ENCODE measurements around the gene WDR33. TPM values are rescaled to one million over a fixed set of nuclear protein-coding genes. Genes with fewer than 3 reads are reported as not detected.

Gene WDR33
- total and polyA plus RNA-seq, 10 of the 15 experiments (the other 5 are each of a cell fraction or from before 2014, with no cell fraction given): 29.2 to 73.8 (median 45.6) TPM

- SMC1A ChIA-PET (ENCODE audit: uncharacterized antibody, unreplicated experiment): interaction anchor here (0.6 to 3.2 kb wide), 19 partner anchors 8 to 149 kb away, joined by 3 to 17 read pairs (median 4); partner anchors contain the start of gene WDR33
- RAD21 ChIA-PET (ENCODE audit: unreplicated experiment): interaction anchor here (0.8 to 5.7 kb wide), 11 partner anchors 9 to 176 kb away, joined by 3 to 53 read pairs (median 5); partner anchors contain the start of genes IWS1 and WDR33
- FAIRE-seq (peak; percentile 85), ATAC-seq (no peak), DNase-seq (ENCODE audit: low read depth, low spot score) (no peak)
- in situ Hi-C loops (cut with MboI): no loop called here
- Histone ChIP-seq H2AFZ (ENCODE audit: control insufficient read depth, low read depth, low read length) (peak overlapping the region; percentile 28; the same call in 1 of the 2 replicates), H3K4me3 (peak overlapping the region; percentile 71), H3K27ac (ENCODE audit: control insufficient read depth, insufficient read depth) (peak overlapping the region; percentile 99), H3K36me3 (ENCODE audit: control insufficient read depth in 2 of 2, insufficient read depth in 2 of 2, low read length in 1 of 2) (peaks cover 5 to 7% of the 10 kb centered on the region in 2 experiments; a peak in 3 of 4 replicates), H3K79me2 (ENCODE audit: control insufficient read depth, insufficient read depth, low read length) (peaks cover 21% of the 10 kb centered on the region), H3K27me3 (replicated peaks in 1 of 2; ENCODE audit: control insufficient read depth in 2 of 2, insufficient read depth in 2 of 2, low read length in 1 of 2) (no peaks in the 10 kb centered on the region), H4K20me1 (ENCODE audit: control insufficient read depth, insufficient read depth) (no peaks in the 10 kb centered on the region), H3K4me1 (ENCODE audit: control insufficient read depth, insufficient read depth, low read length) (peaks cover 9% of the 10 kb centered on the region), H3K9ac (ENCODE audit: control insufficient read depth, insufficient read depth, low read length) (peak overlapping the region; percentile 96), H3K4me2 (ENCODE audit: control insufficient read depth, insufficient read depth) (peak overlapping the region; percentile 93), H3K9me3 (replicated peaks; ENCODE audit: control insufficient read depth, insufficient read depth, low read length) (no peaks in the 10 kb centered on the region)
- CTCF ChIA-PET: interaction anchor here (0.6 to 2.2 kb wide), 4 partner anchors 16 to 1437 kb away, joined by 3 to 4 read pairs (median 3); no protein-coding TSS in a partner anchor
- 55% methylated on average over 19 of the region's 19 CpGs for WGBS (ENCODE audit: insufficient coverage, insufficient replicate concordance, low lambda C conversion rate, missing lambda C conversion rate)
- POLR2A ChIA-PET: interaction anchor here (0.6 to 2.1 kb wide), 10 partner anchors 12 to 391 kb away, joined by 3 to 9 read pairs (median 3); partner anchors contain the start of gene WDR33
- intact Hi-C loops (cut with micrococcal nuclease; ENCODE audit: unreplicated experiment): loop anchor here (5.0 kb wide), 5 partner anchors 40 to 325 kb away; partner anchors contain the start of genes IWS1, POLR2D and SAP130
- TSS peak; percentile 86 for BruUV-seq (replicated peaks)
- TF ChIP-seq, protein P1, sequence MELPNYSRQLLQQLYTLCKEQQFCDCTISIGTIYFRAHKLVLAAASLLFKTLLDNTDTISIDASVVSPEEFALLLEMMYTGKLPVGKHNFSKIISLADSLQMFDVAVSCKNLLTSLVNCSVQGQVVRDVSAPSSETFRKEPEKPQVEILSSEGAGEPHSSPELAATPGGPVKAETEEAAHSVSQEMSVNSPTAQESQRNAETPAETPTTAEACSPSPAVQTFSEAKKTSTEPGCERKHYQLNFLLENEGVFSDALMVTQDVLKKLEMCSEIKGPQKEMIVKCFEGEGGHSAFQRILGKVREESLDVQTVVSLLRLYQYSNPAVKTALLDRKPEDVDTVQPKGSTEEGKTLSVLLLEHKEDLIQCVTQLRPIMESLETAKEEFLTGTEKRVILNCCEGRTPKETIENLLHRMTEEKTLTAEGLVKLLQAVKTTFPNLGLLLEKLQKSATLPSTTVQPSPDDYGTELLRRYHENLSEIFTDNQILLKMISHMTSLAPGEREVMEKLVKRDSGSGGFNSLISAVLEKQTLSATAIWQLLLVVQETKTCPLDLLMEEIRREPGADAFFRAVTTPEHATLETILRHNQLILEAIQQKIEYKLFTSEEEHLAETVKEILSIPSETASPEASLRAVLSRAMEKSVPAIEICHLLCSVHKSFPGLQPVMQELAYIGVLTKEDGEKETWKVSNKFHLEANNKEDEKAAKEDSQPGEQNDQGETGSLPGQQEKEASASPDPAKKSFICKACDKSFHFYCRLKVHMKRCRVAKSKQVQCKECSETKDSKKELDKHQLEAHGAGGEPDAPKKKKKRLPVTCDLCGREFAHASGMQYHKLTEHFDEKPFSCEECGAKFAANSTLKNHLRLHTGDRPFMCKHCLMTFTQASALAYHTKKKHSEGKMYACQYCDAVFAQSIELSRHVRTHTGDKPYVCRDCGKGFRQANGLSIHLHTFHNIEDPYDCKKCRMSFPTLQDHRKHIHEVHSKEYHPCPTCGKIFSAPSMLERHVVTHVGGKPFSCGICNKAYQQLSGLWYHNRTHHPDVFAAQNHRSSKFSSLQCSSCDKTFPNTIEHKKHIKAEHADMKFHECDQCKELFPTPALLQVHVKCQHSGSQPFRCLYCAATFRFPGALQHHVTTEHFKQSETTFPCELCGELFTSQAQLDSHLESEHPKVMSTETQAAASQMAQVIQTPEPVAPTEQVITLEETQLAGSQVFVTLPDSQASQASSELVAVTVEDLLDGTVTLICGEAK (IDR thresholded peaks at IDR 0.05; ENCODE audit: borderline replicate concordance): peak; percentile 30; the same call in 1 of the 2 replicates
- TF ChIP-seq SPI1 (IDR thresholded peaks at IDR 0.05; ENCODE audit: borderline replicate concordance, insufficient read depth, low read depth, low read length) (no peak), SREBF1 (IDR thresholded peaks at IDR 0.05; ENCODE audit: low read length) (0 out of 2 replicates have a peak, but pooled peaks have one; percentile 4), RUNX3 (IDR thresholded peaks at IDR 0.05; ENCODE audit: low read length) (0 out of 2 replicates have a peak, but pooled peaks have one; percentile 7), SREBF2 (IDR thresholded peaks at IDR 0.05; ENCODE audit: low read length) (no peak), POLR2AphosphoS5 (IDR thresholded peaks at IDR 0.05; ENCODE audit: low read length) (no peak), RBBP5 (conservative IDR thresholded peaks at IDR 0.05) (no peak), ZNF622 (IDR thresholded peaks at IDR 0.05) (no peak), ZNF217 (IDR thresholded peaks at IDR 0.05) (no peak), BACH1 (IDR thresholded peaks at IDR 0.05; ENCODE audit: borderline replicate concordance) (no peak), MTA2 (IDR thresholded peaks at IDR 0.05; ENCODE audit: low read depth) (no peak), NBN (IDR thresholded peaks at IDR 0.05) (peak; percentile 38; the same call in 1 of the 2 replicates)
- TF ChIP-seq, protein P2, sequence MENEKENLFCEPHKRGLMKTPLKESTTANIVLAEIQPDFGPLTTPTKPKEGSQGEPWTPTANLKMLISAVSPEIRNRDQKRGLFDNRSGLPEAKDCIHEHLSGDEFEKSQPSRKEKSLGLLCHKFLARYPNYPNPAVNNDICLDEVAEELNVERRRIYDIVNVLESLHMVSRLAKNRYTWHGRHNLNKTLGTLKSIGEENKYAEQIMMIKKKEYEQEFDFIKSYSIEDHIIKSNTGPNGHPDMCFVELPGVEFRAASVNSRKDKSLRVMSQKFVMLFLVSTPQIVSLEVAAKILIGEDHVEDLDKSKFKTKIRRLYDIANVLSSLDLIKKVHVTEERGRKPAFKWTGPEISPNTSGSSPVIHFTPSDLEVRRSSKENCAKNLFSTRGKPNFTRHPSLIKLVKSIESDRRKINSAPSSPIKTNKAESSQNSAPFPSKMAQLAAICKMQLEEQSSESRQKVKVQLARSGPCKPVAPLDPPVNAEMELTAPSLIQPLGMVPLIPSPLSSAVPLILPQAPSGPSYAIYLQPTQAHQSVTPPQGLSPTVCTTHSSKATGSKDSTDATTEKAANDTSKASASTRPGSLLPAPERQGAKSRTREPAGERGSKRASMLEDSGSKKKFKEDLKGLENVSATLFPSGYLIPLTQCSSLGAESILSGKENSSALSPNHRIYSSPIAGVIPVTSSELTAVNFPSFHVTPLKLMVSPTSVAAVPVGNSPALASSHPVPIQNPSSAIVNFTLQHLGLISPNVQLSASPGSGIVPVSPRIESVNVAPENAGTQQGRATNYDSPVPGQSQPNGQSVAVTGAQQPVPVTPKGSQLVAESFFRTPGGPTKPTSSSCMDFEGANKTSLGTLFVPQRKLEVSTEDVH (IDR thresholded peaks at IDR 0.05; ENCODE audit: low read depth, partially characterized antibody): no peak
- TF ChIP-seq, protein P3, sequence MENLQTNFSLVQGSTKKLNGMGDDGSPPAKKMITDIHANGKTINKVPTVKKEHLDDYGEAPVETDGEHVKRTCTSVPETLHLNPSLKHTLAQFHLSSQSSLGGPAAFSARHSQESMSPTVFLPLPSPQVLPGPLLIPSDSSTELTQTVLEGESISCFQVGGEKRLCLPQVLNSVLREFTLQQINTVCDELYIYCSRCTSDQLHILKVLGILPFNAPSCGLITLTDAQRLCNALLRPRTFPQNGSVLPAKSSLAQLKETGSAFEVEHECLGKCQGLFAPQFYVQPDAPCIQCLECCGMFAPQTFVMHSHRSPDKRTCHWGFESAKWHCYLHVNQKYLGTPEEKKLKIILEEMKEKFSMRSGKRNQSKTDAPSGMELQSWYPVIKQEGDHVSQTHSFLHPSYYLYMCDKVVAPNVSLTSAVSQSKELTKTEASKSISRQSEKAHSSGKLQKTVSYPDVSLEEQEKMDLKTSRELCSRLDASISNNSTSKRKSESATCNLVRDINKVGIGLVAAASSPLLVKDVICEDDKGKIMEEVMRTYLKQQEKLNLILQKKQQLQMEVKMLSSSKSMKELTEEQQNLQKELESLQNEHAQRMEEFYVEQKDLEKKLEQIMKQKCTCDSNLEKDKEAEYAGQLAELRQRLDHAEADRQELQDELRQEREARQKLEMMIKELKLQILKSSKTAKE (IDR thresholded peaks at IDR 0.05; ENCODE audit: low read depth, poor library complexity, severe bottlenecking): peak; percentile 18
These were observed 108.5 kb downstream of the WDR33 start for GRCh38 chr2:127702395-127703009.
